Activated CD4-positive, alpha-beta T cell treated with anti-CD3 and anti-CD28 coated beads for 24 hours (primary cell): ENCODE measurements around the gene GRK3.
"Not testable (repeated sequence)": the region's sequence is repeated elsewhere in the genome, so short reads cannot be mapped to it uniquely, and the experiment has no call there.

Experiments used
- DNase-seq, 2 donors: peaks; one replicate each; pipeline ENCODE4 v3.0.0-alpha.2; 2020; ENCODE audit warnings: low read depth in 2 of 2

Gene GRK3

GRCh38 chr22:25698461-25698860, 134.0 kb downstream of the GRK3 start:
- DNase-seq = no peak

- DNase-seq = no peak
Observed at GRCh38 chr22:25698978-25699377, 134.5 kb downstream of the GRK3 start.

- DNase-seq = no peak
Observed at GRCh38 chr22:25701056-25701780, 136.7 kb downstream of the GRK3 start.

GRCh38 chr22:25702040-25702439, 137.6 kb downstream of the GRK3 start:
- no peak for DNase-seq

GRCh38 chr22:25702571-25703167, 138.2 kb downstream of the GRK3 start:
- DNase-seq = no peak

GRCh38 chr22:25704701-25705100, 140.2 kb downstream of the GRK3 start:
- DNase-seq = no peak

GRCh38 chr22:25706197-25706596, 141.7 kb downstream of the GRK3 start:
- DNase-seq = no peak

GRCh38 chr22:25708430-25708829, 144.0 kb downstream of the GRK3 start:
- not testable (repeated sequence) for DNase-seq

- no peak for DNase-seq
Observed at GRCh38 chr22:25709758-25710157, 145.3 kb downstream of the GRK3 start.

GRCh38 chr22:25710501-25710900, 146.0 kb downstream of the GRK3 start:
- no peak for DNase-seq

- no peak for DNase-seq
Observed at GRCh38 chr22:25711491-25711890, 147.0 kb downstream of the GRK3 start.

- DNase-seq = no peak
Observed at GRCh38 chr22:25712661-25713400, 148.4 kb downstream of the GRK3 start.

- no peak for DNase-seq
Observed at GRCh38 chr22:25714070-25714469, 149.6 kb downstream of the GRK3 start.

- DNase-seq = no peak
Observed at GRCh38 chr22:25714739-25715138, 150.3 kb downstream of the GRK3 start.

GRCh38 chr22:25716637-25717036, 152.2 kb downstream of the GRK3 start:
- no peak for DNase-seq

GRCh38 chr22:25718135-25718840, 153.8 kb downstream of the GRK3 start:
- DNase-seq = no peak

GRCh38 chr22:25722223-25722622, 157.7 kb downstream of the GRK3 start:
- DNase-seq = no peak

- DNase-seq = no peak
Observed at GRCh38 chr22:25722626-25723025, 158.2 kb downstream of the GRK3 start.

GRCh38 chr22:25726241-25726640, 161.8 kb downstream of the GRK3 start:
- no peak for DNase-seq

GRCh38 chr22:25728071-25728470, 163.6 kb downstream of the GRK3 start:
- no peak for DNase-seq

GRCh38 chr22:25729016-25729995, 164.8 kb downstream of the GRK3 start:
- no peak for DNase-seq
